ENCODE measurements around the gene HIF1A. TPM values are rescaled to one million over a fixed set of nuclear protein-coding genes. Genes with fewer than 3 reads are reported as not detected.

Gene HIF1A
- total RNA-seq, 1 donor from 2014 or later, result 299 TPM

DNA sequence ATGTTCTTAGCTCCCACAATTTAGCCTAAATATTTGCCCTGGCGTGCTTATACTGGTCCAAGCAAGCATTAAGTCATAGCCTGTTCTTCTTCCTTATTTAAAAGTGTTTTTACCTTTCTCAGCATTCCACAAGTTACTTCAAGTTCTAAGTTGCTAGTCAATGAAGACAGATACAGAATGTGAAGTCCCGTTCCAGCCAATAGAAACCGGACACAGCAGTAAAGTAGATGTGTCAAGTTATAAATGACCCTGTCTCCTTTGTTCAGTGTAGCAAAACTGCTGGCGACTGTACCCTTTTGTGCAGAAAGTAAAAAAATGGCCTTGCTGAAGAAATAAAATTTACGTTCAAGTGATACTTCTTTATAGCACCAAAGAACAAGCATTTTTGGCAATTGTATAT, 70.8 kb downstream of the HIF1A start:
- no peak for DNase-seq (ENCODE audit: low spot score)
- no peak for TF ChIP-seq CTCF (IDR thresholded peaks at IDR 0.05)
- no peak for TF ChIP-seq EZH2 (IDR thresholded peaks at IDR 0.05)
- TF ChIP-seq EZH2phosphoT487 (IDR thresholded peaks at IDR 0.05), result no peak
- peaks cover 61% of the 10 kb centered on the region for H3K79me2 ChIP-seq (ENCODE audit: low read depth)
- H3K9me3 ChIP-seq (ENCODE audit: low read depth), result no peaks in the 10 kb centered on the region
- H3K4me2 ChIP-seq, result peak overlapping the region; percentile 83
- H3K27me3 ChIP-seq, result no peaks in the 10 kb centered on the region
- H3F3A ChIP-seq (ENCODE audit: low read depth), result peaks cover 22% of the 10 kb centered on the region
- H3K36me3 Mint-ChIP-seq, result peaks cover 14% of the 10 kb centered on the region
- H3K27me3 Mint-ChIP-seq (ENCODE audit: insufficient read depth, low read depth), result peaks cover 7% of the 10 kb centered on the region
- H3K4me1 Mint-ChIP-seq, result peaks cover 34% of the 10 kb centered on the region
- H3K36me3 ChIP-seq, result peaks cover 14% of the 10 kb centered on the region
- no peak overlapping the region for H3K27ac Mint-ChIP-seq
- peaks cover 34% of the 10 kb centered on the region for H4K20me1 ChIP-seq (ENCODE audit: low read depth)
- H3K9ac ChIP-seq, result no peak overlapping the region
- no peak overlapping the region for H2AFZ ChIP-seq (replicated peaks)
- no peaks in the 10 kb centered on the region for H3K9me3 Mint-ChIP-seq
- no peak overlapping the region for H3K27ac ChIP-seq
- peak overlapping the region; percentile 50 for H3K4me3 Mint-ChIP-seq
- H3K4me1 ChIP-seq, result peaks cover 33% of the 10 kb centered on the region
- H3K4me3 ChIP-seq, result peak overlapping the region; percentile 74

DNA sequence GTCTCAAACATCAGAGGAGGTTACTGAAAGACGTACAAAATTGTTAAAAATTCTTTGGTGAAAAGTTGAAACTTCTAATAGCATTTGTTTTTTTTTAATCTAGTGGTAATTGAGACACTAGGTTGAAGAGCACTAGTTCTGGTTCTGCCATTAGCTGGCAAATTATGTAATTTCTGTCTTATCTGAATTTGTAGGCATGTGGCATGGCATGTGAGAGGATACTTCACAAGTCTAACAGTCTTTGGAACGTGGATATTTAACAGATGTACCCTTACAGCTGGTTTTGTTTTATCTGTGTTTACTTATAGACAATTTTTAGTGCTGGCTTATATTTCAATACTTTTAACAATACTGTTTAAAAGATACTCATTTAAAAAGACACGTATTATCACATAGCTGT, 72.9 kb downstream of the HIF1A start:
- Mint-ChIP-seq H3K9me3 (no peaks in the 10 kb centered on the region), H3K4me3 (no peak overlapping the region), H3K4me1 (peaks cover 26% of the 10 kb centered on the region), H3K27me3 (ENCODE audit: insufficient read depth, low read depth) (peaks cover 3% of the 10 kb centered on the region), H3K36me3 (peaks cover 24% of the 10 kb centered on the region), H3K27ac (no peak overlapping the region)
- H3F3A ChIP-seq (ENCODE audit: low read depth), result peaks cover 11% of the 10 kb centered on the region
- H3K9ac ChIP-seq, result no peak overlapping the region
- H3K79me2 ChIP-seq (ENCODE audit: low read depth), result peaks cover 52% of the 10 kb centered on the region
- H3K36me3 ChIP-seq, result peaks cover 14% of the 10 kb centered on the region
- H3K9me3 ChIP-seq (ENCODE audit: low read depth), result no peaks in the 10 kb centered on the region
- H3K27me3 ChIP-seq, result no peaks in the 10 kb centered on the region
- H4K20me1 ChIP-seq (ENCODE audit: low read depth), result peaks cover 31% of the 10 kb centered on the region
- H3K4me1 ChIP-seq, result peaks cover 28% of the 10 kb centered on the region
- TF ChIP-seq EZH2phosphoT487 (IDR thresholded peaks at IDR 0.05), result no peak
- TF ChIP-seq CTCF (IDR thresholded peaks at IDR 0.05), result no peak
- no peak for TF ChIP-seq EZH2 (IDR thresholded peaks at IDR 0.05)
- no peak overlapping the region for H3K4me2 ChIP-seq
- no peak for DNase-seq (ENCODE audit: low spot score)
- no peak overlapping the region for H3K27ac ChIP-seq
- no peak overlapping the region for H3K4me3 ChIP-seq
- no peak overlapping the region for H2AFZ ChIP-seq (replicated peaks)

GRCh38 chr14:61769893-61770292, 74.6 kb downstream of the HIF1A start:
- no peaks in the 10 kb centered on the region for H3K9me3 Mint-ChIP-seq
- no peak overlapping the region for H3K4me3 Mint-ChIP-seq
- no peaks in the 10 kb centered on the region for H3K27me3 Mint-ChIP-seq (ENCODE audit: insufficient read depth, low read depth)
- Histone ChIP-seq H4K20me1 (ENCODE audit: low read depth) (peaks cover 15% of the 10 kb centered on the region), H3K27ac (no peak overlapping the region), H3K79me2 (ENCODE audit: low read depth) (peaks cover 35% of the 10 kb centered on the region), H3K4me2 (no peak overlapping the region), H3F3A (ENCODE audit: low read depth) (peaks cover 8% of the 10 kb centered on the region), H3K4me3 (no peak overlapping the region), H3K36me3 (peaks cover 14% of the 10 kb centered on the region), H3K27me3 (no peaks in the 10 kb centered on the region), H3K9ac (no peak overlapping the region), H2AFZ (replicated peaks) (no peak overlapping the region), H3K4me1 (peaks cover 16% of the 10 kb centered on the region), H3K9me3 (ENCODE audit: low read depth) (no peaks in the 10 kb centered on the region)
- TF ChIP-seq EZH2 (IDR thresholded peaks at IDR 0.05) (no peak), CTCF (IDR thresholded peaks at IDR 0.05) (no peak), EZH2phosphoT487 (IDR thresholded peaks at IDR 0.05) (no peak)
- DNase-seq (ENCODE audit: low spot score), result no peak
- no peak overlapping the region for H3K27ac Mint-ChIP-seq
- peaks cover 24% of the 10 kb centered on the region for H3K36me3 Mint-ChIP-seq
- peaks cover 13% of the 10 kb centered on the region for H3K4me1 Mint-ChIP-seq

Data from neural progenitor cell (in vitro differentiated cells).